ENCODE data around the gene LIN52.

- TF ChIP-seq CTCF (IDR thresholded peaks at IDR 0.05 in 2 of 3, conservative IDR thresholded peaks at IDR 0.05 in 1 of 3; ENCODE audit: insufficient read depth in 2 of 3, low read depth in 1 of 3, low read length in 3 of 3), result no peak
- no peak for TF ChIP-seq POLR2A (conservative IDR thresholded peaks at IDR 0.05)
- TF ChIP-seq TAF9B (IDR thresholded peaks at IDR 0.05; ENCODE audit: partially characterized antibody), result no peak
- no peak for TF ChIP-seq ZNF561 (CRISPR knock-in tag; conservative IDR thresholded peaks at IDR 0.05)
- no peak for TF ChIP-seq GABPA (tag; conservative IDR thresholded peaks at IDR 0.05; ENCODE audit: low read depth)
- no peak for TF ChIP-seq ZNF282 (CRISPR knock-in tag; IDR thresholded peaks at IDR 0.05)
- TF ChIP-seq RB1 (IDR thresholded peaks at IDR 0.05; ENCODE audit: low read depth), result no peak
- no peak for TF ChIP-seq TCF7 (IDR thresholded peaks at IDR 0.05; ENCODE audit: borderline replicate concordance)
These were observed 95.1 kb downstream of the LIN52 start for GRCh38 chr14:74179856-74180255.
